Right lobe of liver (tissue), 4 donors: ENCODE results near the gene DNAJB5.

Experiments used
- CTCF ChIP-seq, 4 donors: fragments of 200-600 bp in 3 of 4; fragments of 450-650 bp in 1 of 4; IDR thresholded peaks; one replicate each; pipeline versions ENCODE4 v1.5.1 to v1.8.0; 2016 to 2022; ENCODE audit warnings: antibody characterized with exemption in 4 of 4, mild to moderate bottlenecking in 2 of 4
- POLR2A ChIP-seq: fragments of 450-650 bp; IDR thresholded peaks from one replicate; pipeline ENCODE4 v1.6.1; 2017; ENCODE audit warnings: antibody characterized with exemption, mild to moderate bottlenecking
- donor health status: DM: no; HTN: no; CAD: no.
- donor health status: DM: no; HTN: no; CAD: no.
- donor health status: DM: no; HTN: yes; CAD: no.

DNA sequence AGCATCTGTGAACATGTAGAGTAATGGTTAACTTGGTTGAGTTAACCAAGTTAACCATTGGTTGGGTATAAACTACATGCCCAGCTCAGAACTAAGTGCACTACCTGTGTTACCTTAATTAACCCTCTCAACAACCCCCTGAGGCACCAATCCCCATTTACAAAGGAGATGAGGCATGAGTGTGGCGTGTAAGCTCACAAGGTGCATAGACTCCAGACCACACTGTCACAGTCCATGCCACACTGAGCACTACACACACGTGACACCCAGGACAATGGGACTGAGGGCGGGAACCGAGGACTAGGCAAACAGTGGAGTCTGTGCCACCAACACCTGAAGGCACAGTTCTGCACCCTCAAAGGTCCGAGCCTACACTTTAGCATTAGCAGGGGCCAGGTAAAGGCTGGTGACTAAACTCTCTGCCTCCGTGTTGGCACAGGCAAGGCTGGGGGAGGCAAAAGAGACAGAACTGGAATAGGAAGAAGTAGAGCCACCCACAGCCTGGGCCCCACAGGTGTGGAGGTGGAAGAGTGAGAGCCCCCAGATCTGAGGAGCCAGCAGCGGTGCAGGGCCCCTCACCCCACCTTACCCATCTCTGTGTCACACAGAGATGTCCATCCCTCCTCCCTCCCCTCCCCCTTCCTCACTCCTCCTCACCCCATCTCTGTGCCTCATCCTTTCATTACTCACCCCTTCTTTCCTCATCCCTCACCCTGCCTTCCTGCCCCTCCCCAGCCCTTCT, 2.2 kb upstream of the DNAJB5 start:
- TF ChIP-seq CTCF (IDR thresholded peaks at IDR 0.05) (no peak), POLR2A (no peak)
